Measurements from ENCODE around the gene LSM3.

The LSM3 gene

GRCh38 chr3:14157951-14158350, 20.7 kb upstream of the LSM3 start:
- no peak for DNase-seq (ENCODE audit: low read depth)

- DNase-seq (ENCODE audit: low read depth): no peak
Observed at GRCh38 chr3:14158370-14158769, 20.2 kb upstream of the LSM3 start.

- DNase-seq (ENCODE audit: low read depth): no peak
Observed at GRCh38 chr3:14159426-14159825, 19.2 kb upstream of the LSM3 start.

- DNase-seq (ENCODE audit: low read depth): no peak
Observed at GRCh38 chr3:14161282-14161681, 17.3 kb upstream of the LSM3 start.

- DNase-seq (ENCODE audit: low read depth): no peak
Observed at GRCh38 chr3:14162178-14162577, 16.4 kb upstream of the LSM3 start.

- DNase-seq (ENCODE audit: low read depth): no peak
Observed at GRCh38 chr3:14166877-14167603, 11.6 kb upstream of the LSM3 start.

GRCh38 chr3:14169435-14169834, 9.2 kb upstream of the LSM3 start:
- no peak for DNase-seq (ENCODE audit: low read depth)

GRCh38 chr3:14169871-14170270, 8.7 kb upstream of the LSM3 start:
- no peak for DNase-seq (ENCODE audit: low read depth)

DNA sequence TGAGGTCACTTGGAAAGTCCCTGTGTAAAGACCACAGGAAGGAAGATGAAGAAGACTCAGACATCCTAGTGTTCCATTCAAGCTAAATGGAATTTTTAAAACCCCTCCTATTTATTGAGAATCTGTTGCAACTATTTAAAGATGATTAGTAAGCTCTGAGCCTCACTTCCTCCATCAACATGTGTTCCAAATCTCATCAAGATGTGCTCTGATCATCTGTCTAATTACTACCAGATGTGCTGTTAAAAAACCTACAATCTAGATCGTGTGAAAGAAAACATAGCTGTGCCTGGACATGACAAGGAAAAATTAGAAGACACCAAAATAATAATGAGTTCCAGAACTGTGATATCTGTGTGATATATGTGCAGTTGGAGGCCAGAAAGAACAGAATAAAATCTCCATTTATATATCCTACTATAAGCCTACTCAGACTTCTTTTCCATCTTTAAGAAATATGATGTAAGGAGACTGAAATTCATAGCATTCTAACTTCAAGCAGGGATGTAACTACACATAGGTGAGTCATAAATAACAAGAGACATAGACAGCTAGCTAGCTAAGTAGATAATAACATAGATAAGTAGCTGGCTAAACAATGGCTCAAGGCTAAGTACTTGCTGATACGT, 8.0 kb upstream of the LSM3 start:
- DNase-seq (ENCODE audit: low read depth): peak; percentile 81

DNA sequence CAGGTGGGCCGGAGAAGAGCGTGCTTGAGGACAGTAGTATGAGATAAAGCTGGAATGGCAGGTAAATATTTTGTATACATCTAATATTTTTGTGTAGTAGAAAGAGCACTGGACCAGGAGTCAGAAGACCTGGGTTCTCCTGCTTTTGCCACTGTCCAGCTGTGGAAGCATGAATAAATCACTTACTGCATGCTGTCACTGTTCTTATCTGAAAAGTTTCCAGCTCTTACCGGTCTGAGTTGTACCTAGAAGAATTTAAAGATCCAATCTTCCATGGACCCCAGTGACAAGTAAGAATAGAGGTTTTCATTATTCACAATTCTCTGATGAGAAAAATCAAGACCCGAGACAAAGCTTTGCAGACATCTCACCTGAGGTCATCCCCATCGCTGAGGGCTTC, 6.1 kb upstream of the LSM3 start:
- no peak for DNase-seq (ENCODE audit: low read depth)

DNA sequence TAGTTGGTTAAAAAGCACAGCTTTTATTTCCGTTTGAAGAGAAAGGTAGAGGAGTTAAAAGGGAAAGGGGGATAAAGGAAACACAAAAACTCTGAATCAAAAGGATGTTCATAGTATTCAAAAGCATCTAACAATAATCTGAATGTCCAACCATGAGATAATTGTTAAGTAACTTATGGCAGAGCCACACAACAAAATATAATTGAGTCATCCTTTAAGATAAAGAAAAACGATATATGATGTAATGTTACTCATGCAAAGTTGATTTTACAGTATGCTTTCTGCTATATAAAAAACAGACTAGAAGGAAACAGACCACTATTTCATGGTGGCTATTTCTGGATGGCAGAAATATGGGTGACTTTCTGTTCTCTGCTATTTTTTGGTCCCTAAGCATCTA, 4.1 kb upstream of the LSM3 start:
- peak; percentile 20 for DNase-seq (ENCODE audit: low read depth)

GRCh38 chr3:14175383-14176037, 3.1 kb upstream of the LSM3 start:
- no peak for DNase-seq (ENCODE audit: low read depth)

- peak; percentile 28 for DNase-seq (ENCODE audit: low read depth)
Observed at GRCh38 chr3:14177580-14178246, 904 bp upstream of the LSM3 start.

GRCh38 chr3:14179114-14179465, 473 bp downstream of the LSM3 start:
- no peak for DNase-seq (ENCODE audit: low read depth)

- DNase-seq (ENCODE audit: low read depth): no peak
Observed at GRCh38 chr3:14179795-14180194, 1.2 kb downstream of the LSM3 start.

DNA sequence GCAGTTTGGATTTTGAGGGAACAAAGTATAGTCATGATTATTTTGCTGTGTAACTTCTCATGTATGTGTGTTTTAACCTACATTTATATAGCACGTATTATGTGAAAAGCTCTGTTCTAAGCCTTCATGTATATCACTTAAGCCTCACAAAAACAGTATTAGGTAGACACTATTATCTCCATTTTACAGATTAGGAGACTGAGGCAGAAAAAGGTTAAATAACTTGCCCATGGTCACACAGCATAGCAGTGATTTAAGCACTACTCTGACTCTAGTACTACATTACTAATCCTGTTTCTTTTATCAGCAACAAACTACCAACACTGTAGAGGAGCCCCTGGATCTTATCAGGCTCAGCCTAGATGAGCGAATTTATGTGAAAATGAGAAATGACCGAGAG, 2.6 kb downstream of the LSM3 start:
- no peak for DNase-seq (ENCODE audit: low read depth)

- no peak for DNase-seq (ENCODE audit: low read depth)
Observed at GRCh38 chr3:14183015-14183577, 4.5 kb downstream of the LSM3 start.

- DNase-seq (ENCODE audit: low read depth): no peak
Observed at GRCh38 chr3:14186854-14187458, 8.3 kb downstream of the LSM3 start.

DNA sequence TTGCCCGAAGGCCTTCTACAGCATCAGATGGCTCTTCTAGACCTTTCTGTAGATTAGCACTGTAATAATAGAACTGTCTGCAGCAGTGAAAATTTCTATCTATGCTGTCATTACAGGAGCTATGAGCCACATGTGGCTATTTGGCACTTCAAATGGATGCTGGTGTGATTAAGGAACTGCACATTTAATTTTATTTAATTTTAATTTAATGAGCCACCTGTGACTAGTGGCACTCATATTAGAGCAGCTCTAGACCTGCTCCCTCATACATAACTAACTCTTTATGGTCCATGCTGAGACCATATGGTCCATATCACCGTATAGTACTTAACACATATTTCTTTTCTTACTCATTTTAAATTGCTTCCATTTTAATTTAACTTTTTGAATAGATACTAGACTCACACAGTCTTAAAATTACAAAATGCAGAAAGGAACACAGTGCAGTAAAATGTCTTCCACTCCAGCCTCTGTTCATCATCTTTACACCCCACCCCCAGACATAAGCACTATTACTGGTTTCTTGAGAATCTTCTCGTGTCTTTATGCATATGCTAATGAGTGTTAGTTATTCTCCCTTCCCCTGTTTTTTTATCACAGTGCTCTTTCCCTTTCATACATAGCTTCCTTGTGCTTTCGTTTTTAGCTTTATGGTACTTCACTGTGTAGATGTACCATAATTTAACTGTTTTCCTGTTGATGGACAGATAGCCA, 9.6 kb downstream of the LSM3 start:
- no peak for DNase-seq (ENCODE audit: low read depth)

DNA sequence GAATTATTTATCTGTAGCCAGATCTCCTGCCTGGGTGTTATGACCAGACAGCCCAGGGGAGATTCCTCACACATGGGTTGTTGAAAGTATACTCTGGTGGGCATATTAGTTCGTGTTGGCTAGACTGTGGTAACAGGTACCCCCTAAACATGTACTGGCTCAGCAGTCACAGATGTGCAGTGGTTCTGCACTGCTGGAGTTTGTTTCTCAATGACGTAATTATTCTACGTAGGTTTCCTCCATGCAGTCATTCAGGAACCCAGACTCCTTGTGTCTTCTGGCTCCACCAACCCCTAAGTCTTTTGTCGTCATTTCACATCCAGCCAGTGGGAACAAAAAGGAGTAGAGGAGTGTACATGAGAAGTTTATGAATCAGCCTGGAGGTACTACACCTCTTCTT, 16.2 kb downstream of the LSM3 start:
- DNase-seq (ENCODE audit: low read depth): no peak

DNA sequence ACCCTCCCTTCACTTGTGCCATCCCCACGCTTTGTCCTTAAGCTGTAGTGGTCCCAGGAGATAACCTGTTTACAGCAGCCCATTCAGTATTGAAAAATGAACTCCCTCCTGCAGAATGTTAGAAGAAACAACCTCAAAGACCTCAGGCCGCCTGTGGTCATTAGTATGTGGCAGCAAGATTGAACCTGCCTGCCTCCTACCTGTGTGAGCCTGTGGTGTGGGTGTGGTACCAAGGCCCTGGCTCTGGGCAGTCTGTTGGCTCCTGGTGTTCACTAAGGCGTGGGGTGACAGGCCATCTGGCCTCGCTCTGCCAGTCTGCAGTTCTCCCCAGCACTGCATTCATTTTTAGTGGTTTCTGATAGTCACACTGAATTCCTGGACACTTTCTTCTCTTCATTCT, 21.0 kb downstream of the LSM3 start:
- DNase-seq (ENCODE audit: low read depth): no peak

DNA sequence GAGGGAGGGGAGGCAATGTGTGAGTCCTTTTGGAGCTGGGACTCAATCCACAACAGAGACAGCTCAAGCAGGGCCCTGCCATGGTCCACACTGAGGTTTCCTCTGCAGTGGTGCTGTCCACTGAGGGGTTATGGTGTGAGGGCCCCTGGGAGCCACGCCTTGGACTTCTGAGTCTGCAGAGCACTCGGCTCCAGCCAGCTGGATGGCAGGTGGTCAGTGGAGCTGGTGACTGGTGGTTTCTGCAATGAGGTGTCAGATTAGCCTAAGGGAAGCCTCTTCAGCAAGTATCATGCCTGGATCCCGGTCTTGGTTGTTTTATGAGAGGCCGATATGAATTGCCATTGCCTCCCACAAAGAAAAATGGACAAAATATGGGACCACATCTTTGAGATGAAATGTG, 21.7 kb downstream of the LSM3 start:
- no peak for DNase-seq (ENCODE audit: low read depth)
